ENCODE measurements around the gene ZNF791.
A peak's percentile ranks its signal among the peaks of the same experiment; 100 is the strongest.
"Not testable (repeated sequence)": the region's sequence is repeated elsewhere in the genome, so short reads cannot be mapped to it uniquely, and the experiment has no call there.

ZNF791 gene

DNA sequence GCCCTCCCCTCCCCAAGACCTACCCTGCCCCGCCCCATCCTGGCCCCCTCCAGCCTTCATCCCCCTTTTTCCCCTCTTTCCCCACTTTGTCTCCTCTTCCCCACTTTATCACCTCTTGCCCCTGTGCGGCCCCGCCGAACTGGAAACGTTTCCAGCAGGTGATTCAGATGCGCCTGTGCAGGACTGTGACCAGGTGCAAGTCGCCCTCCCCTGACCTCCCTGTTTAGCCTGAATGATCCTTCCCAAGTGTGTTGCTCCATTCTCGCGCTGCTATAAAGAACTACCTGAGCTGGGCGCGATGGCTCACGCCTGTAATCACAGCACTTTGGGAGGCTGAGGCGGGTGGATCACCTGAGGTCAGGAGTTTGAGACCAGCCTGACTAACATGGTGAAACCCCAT is 25.9 kb downstream of the ZNF791 start:
- DNase-seq = no peak

DNA sequence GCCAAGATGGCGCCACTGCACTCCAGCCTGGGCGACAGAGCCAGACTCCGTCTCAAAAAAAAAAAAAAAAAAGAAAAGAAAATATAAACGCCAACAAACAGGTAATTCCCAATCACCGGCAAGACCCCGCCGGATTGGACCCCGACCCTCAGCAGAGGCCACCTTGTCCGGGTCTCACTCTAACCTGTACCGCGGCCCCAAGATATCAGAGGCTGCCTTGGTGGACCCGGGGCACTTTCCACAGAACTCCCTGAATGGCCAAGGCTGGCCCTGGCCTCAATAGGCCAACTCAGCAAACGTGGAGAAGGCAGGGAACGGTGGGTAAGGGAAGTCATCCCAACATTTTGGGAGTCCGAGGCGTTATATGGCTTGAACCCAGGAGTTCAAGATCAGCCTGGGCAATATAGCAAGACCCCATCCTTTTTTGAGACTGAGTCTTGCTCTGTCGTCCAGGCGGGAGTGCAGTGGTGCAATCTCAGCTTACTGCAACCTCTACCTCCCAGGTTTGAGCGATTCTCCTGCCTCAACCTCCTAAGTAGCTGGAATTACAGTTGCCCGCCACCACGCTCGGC is 28.0 kb downstream of the ZNF791 start:
- DNase-seq = no peak

DNA sequence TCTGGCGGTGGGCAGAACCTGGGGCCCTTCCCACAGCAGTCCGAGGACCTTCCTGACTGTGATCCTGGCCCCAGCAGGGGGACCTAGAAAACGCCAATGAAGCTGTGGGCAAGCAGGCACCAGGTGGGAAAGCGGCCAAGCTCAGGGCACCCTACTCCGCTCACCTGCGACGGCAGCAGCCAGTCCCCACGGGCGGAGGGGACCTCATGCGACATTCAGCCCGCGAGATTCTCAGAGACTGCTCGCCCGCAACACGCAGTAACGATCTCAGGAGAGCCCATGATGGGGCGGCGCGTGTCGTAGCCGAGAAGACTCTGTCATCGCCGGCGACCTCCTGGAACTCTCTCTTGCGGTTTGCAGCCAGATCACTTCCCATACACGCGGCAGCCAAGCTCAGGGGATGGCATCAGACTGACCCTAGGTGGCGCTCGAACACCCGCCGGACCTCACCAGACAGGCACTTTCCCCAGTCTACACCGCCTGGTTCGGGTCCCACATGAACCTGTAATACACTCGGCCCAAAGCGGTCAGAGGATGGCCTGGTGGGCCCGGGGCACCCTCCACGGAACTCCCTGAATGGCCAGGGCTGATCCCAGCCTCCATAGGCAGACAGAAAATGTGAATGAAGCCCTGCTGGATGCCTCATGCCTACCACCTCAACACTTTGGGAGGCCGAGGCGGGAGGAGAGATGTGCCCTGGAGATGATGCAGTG is 29.3 kb downstream of the ZNF791 start:
- peak; percentile 30 to 37 for DNase-seq

DNA sequence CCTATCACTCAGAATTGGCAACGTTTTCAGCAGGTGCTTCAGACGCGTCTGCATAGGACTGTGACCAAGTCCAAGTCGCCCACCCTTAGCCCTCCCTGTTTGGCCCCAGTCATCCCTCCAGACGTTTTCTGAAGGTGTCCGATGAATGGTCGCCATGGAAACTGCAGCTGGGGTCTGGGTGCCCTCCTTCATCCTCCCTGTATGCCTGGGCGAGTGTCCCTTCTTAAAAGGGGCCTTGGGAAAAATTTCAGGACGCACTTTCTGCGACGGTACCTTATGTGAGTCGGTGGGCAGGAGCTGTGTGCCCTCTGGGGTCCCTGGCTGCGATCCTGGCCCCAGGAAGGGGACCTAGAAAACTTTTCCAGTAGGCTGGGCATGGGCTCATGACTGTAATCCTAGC is 30.7 kb downstream of the ZNF791 start:
- DNase-seq = no peak

DNA sequence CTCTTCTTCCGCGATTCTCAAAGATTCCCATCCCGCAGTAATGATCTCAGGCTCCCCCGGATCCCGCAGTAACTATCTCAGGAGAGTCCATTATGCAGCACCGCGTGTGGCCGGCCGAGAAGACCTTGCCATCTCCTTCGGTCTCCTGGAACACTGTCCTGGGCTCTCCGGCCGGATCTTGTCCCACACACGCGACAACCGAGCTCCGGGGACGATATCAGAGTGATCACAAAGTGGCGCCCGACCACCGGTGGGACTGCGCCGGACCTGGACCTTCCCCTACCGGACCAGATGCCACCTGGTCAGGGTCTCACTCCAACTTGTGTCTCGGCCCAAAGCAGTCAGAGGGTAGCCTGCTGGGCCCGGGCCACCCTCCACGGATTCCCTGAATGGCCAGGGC is 31.8 kb downstream of the ZNF791 start:
- no peak for DNase-seq

DNA sequence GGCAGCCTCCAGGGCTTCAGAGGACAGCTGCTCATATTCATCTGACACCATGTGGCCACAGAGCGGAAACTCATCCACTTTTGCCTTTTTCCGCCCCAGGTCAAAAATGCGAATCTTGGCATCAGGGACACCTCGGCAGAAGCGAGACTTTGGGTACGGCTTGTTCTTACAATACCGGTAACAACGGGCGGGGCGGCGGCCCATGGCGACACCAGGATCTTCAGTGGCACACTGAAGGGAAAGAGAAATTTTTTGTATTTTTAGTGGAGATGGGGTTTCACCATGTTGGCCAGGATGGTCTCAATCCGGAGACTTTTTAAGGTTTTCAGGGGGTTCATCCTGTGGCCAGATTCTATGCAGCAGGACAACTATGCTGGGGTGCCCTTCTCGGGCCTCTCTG is 33.0 kb downstream of the ZNF791 start:
- DNase-seq = not testable (repeated sequence)

DNA sequence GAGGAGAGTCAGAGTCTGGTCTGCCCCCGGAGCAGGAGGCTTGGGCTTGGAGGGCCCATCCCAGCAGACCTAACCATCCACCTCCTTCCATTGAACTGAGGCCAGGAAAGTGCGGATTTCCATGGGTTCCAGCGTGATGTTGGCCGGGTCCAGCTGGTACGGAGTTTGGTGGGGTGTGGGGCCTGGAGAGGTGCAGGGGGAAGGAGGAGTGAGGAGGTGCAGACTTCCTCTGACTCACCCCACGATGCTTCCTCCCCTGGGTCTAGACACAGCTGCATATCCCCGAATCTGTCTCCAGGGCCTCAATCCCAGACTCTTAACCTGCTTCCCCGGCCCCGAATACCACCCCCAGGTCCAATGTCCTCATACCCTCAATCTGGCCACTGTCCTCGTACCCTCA is 35.8 kb downstream of the ZNF791 start:
- DNase-seq = no peak

DNA sequence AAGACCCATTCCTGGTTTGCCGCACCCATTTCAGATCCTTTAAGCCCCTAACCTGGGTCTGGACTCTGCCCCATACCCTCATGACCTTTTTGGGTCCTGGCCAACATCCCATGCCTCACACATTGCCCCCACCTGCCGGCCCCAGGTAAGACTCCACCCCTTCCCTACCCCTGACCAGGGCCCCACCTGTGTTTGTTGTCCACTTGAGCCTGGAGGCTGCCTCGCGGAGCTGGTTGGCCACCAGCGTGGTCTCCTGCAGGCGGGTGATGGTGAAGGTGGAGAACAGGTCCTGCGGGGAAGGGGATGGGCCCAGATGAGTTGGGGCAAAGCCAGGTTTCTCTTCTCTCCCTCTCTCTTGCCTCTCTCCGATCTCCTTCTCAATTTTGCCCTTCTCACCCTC is 36.3 kb downstream of the ZNF791 start:
- DNase-seq = no peak

DNA sequence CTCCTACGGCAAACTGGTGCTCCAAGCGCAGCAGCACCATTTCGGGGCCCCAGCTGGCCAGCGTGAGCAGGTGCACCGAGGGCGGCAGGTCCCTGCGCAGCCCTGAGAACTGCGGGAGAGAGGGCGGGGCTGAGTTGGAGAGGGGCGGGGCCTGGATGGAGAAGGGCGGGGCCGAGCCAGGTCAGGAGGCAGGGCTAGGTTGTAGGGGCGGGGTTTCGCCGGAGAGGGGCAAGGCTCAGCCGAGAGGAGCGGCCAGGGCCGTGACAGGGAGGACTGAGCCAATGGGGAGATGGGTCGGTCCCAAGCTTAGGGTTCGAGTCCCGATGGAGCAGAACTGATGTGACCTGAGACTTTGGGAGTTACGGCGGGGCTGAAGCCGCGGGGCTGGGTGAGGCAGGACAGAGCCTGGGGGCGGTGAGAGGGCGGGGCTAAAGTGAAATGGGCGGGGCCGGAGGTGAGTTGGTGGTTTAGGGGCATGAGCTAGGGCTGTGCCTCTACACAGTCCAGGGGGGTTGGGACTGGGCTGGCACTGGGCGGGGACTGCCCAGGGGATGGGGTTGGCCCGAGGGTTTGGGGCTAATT is 36.9 kb downstream of the ZNF791 start:
- no peak for DNase-seq

DNA sequence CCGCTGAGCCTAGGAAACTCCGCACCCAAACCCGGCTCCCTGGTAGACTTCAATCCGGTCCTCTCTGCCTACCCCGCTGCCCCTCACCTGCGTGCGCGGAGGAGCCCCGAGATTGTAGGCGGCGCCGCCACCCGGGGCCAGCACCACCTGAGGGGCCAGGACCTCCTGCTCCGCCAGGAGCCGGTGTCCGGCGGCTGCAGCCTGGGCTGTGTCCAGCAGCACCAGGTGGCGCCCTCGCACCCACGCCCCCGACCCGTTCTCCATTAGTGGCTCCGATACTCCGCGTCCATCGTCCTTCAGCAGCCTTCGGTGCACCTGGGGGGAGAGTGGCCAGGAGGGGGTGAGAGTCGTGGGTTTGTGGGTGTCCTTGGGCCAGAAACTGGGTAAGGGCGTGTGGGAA is 37.4 kb downstream of the ZNF791 start:
- DNase-seq = no peak

DNA sequence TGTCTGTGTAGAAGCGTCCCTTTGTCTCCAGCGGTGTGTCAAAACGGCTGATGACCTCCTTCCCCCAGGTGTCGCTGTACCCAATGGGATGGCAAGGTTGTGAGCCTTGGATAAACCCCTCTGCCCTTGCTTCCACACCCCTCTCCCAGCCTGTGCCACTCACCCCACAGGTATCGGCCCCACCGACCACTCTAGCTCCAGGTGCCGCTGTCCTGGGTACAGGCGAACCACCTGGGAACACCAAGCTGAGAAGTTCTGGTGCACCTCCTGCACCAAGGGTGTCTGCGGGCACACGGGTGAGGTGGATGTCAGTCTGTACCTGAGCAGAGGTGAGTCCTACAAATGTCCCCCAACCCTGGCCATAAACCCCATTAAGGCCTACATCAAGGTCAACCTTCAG is 39.2 kb downstream of the ZNF791 start:
- no peak for DNase-seq

DNA sequence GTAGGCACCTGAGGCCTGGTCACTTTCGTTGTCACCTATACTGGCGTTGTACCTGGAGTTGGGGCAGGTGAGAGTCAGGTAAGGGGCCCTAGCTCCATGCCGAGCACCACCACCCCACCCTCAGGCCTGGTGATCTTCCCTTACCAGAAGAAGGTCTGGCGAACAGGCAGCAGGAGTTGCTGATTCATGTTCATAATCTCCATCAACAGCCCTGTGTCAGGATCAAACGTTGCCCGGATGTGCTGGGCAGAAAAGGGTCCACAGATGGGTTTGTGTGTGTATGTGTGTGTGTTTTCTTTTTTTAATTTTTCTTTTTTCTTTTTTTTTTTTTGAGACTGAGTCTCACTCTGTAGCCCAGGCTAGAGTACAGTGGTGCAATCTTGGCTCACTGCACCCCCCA is 41.5 kb downstream of the ZNF791 start:
- DNase-seq = no peak

DNA sequence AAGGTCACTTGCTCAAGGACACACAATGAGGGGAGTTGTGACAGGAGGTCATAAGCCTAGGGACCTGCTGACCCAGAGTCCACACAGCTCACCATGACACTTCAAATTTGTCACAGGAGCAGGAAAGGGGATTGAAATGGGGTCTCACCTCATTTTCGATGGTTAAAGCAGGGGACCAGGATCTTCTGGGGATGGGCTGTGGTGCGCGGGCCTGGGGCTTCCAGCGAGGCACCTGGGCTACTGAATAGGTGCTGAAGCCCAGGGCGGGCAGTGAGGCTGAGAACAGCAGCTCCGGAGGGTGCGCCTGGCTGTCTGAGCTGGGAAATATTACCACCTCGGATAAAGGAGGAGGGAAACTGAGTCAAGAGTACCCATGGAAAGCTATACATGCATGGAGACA is 44.8 kb downstream of the ZNF791 start:
- no peak for DNase-seq

DNA sequence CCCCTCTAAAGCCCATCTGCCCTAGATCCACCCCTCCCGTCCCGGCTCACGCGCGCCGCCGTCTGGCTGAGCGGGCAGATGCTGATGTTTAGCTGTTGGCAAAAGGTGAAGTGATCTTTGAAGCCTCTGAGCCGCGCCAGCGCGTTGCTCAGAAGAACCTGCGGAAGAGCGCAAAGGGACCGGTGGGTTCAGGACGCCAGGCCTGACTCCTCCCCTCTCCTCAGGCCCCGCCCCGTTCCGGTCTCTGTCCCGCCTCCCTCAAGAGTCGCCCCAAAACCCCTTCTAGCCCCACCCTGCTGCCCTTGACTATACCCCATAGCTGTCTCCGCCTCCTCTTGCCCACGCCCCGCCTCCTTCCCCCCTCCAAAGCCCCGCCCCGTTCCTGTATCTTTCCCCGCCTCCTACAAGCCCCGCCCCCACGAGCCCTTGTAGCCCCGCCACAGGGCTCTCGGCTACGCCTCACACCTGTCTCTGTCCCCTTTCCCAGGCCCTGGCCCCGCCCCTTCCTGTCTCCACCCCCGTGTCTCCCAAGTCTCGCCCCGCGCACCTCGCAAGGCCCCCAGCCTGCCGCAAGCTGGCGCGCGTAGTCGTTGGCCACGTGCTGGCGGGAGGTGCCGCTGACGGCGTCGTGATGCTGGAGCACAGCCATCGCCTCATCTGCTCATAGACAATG is 46.3 kb downstream of the ZNF791 start:
- no peak for DNase-seq

DNA sequence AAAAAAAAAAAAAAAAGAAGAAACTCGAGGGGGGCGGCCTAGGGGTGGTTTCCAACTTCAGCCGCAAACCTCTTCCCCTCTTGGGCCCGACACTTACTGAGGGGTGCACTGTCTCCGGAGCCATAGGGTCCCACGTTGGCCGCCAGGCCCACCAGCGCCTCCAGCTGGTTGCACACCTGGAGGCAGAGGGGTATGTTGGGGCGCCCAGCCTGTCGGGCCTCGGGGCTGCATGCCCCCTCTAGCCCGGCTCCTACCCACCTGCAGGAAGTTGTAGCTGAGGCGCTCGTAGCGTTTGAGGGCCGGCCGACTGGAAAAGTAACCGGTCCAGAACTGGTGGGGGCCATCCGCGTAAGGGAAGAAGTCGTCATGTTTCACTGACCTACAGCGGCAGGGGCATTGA is 47.2 kb downstream of the ZNF791 start:
- DNase-seq = no peak

DNA sequence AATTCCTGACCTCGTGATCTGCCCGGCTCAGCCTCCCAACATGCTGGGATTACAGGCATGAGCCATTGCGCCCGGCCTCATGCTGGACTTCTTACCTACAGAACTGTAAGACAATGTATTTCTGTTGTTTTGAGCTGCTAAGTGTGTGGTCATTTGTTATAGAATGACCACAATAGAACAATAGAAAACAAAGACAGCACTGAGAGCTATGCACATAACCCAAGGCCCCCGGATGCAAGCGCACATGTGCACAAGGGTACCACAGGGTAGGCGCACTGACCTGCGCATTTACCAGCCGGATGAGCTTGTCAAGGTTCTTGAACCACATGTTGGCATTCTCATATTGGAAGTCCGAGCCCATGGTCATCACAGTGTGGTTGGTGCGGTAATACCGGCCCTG is 50.3 kb downstream of the ZNF791 start:
- DNase-seq = no peak

DNA sequence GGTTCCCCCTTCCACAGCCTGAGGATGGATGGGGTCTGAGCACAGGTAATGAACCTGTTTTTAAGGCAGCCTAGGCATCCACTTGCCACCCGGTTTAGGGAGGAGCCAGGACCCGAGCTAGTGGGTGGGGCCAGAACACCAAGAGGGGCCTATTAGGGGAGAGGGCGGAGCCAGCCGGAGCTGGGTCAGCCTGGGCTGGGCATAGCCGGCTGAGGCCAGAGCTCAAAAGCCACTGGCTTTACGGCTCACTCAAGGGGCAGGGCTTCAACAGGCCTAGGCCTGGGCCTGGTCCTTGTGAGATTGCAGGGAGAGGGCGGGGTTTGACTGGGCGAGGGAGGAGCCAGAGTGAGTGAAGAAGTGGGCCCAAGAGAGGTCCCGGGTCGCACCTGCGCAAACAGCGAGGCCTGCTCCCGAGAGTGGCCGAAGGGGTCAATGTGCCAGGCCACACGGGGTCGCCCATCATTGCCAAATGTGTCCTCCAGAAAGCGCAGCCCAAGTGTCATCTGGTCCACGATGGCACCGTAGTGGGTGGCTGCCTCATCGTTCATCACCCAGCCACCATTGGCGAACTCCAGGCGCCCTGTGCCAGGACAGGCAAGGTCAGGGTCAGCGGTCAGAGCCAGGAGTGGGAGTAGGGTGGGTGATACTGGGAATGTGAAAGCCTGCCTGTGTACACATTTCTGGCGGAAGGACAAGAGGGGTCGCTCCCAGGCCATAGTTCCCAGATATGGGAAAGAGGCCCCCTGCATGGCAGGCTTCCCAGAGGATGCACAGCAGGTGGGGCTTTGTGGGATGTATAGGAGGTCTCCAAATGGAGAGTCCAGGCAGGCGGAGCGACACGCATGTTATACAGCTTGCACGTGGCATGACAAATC is 53.9 kb downstream of the ZNF791 start:
- DNase-seq = no peak

DNA sequence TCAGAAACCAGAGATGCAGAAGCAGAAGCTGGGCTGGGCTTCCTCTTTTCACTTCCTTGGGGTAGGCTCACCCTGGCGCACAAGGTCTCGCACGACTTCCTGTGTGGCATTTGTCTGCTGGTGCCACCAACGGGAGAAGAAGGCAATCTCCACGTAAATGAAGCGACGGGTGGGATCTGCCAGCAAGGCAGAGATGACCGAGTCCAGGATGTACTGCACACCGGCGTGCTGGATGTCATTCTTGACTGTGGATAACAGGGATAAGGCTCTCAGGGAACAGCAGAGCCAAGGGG is 54.5 kb downstream of the ZNF791 start:
- DNase-seq = no peak

DNA sequence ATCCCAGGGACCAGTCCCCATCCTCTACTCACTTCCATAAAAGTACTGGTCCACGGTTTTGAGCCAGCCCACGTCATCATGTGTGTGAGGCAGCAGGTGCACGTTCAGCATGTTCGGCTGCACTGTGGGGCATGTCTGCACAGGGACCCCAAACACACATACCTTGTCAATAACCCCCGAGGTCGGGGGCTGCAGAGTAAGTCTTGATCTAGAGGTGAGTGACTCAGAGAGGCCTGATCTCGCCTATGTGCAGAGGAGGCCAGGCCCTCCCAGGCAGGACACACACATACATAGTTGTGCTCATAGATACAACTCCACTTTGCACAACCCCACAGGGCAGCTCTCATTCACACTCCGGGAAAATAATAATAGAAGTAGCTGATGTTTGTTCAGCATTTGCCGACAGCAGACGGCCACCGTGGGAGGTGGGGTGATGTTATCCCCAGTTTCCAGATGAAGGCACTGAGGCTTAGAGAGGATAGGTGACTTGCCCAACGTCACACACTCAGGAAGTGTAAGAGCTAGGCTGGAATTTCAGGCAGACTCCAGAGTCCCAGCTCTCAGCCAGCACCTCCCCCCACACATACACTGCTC is 55.0 kb downstream of the ZNF791 start:
- no peak for DNase-seq

DNA sequence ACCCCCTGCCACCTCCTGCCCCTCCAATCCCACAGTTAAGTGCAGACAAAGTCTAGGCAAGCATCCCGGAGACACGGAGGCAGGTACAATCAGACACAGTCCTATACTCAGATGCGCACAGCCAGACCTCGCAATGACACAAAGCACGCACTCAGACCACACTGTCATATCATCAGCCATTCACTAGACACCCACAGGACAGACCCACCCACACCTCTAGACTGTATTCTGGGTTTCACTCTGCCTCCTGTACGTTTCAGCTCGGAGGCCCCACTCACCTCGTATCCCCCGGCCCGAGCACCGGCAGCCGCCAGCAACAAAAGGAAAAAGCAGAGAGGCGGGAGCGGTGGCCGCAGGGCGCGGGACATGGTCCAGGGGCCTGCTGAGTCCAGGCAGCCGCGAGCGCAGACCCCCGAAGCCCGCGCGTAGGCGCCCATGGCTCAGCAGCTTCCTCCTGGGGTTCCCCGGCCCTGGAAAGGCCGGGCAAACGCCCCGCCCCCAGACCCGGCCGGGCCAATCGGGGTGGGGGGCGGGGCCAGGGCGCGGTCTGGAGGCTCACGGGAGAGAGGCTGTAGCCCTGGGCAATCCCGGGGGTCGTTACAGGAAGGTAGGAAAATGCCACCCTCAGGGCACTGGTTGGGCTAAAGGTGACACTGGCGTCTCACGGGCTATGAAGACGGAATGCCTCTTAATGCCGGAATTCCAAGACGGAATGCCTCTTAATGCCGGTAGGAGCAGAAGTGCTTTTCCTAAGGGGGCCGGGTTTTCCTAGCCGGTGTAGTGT is 55.7 kb downstream of the ZNF791 start, which contains the start of the genes MAN2B1 and WDR83:
Gene MAN2B1, minus strand, starts transcription at position 478 of the 784 bp plus-strand sequence. Its CDS starts 41 bp downstream, at position 437.
Gene WDR83, plus strand, starts transcription at position 543 of the 784 bp plus-strand sequence. CDS start 2,984 bp downstream, outside the sequence.
- DNase-seq = peak; percentile 59 to 63

DNA sequence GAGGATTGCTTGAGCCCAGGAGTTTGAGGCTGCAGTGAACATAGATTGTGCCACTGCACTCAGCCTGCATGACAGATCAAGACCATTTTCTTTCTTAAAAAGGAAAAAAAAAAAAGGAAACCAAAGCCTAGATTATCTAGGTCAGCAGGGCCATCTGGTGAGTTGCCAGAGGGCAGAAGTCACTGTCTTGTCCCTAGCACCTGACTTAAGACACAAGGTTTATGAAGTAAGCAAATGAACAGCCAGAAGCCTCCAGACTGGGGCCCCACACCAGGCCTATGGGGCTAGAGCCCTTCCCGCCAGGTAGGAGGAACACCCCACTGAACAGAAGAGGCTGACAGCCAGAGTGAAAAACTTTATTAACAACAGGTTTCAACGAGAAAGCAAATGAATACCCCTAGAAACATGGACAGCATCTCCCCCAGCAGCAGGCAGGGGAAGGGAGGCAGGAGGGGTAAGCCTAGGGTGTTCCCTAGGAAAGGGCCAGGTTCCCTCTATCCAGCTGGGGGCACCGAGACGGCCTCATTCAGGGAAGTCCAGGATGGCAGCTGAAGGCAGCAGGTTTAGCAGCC is 57.1 kb downstream of the ZNF791 start:
- no peak for DNase-seq
